Stimulated activated CD4-positive, alpha-beta T cell treated with anti-CD3 and anti-CD28 coated beads, Interleukin-1b, Interleukin-23, amount 100 ng/mL, for 1 hour (primary cell): ENCODE measurements around the gene PTPRK.

Experiments used
- DNase-seq, 2 donors: peaks; one replicate each; pipeline ENCODE4 v3.0.0-alpha.2; 2020; ENCODE audit warnings: low read depth in 2 of 2

PTPRK gene

DNA sequence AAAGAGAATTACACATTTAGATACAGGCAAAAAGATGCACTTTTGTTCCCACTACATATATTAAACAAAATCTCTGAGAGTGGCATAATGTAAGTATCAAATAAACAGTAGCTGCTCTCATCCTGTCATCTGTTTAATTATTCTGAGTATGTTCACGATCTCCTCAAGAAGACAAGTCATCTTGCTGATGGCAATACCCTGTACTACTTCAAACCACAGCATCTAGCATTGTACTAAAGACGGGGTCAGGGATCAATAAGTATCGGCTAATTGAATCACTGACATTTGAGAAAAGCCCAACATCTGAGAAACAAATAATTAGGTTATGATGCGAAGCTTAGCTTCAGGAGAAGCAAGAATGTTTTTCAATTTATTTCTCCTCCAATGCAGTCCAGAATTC lies 175.1 kb downstream of the PTPRK start:
- DNase-seq: no peak

DNA sequence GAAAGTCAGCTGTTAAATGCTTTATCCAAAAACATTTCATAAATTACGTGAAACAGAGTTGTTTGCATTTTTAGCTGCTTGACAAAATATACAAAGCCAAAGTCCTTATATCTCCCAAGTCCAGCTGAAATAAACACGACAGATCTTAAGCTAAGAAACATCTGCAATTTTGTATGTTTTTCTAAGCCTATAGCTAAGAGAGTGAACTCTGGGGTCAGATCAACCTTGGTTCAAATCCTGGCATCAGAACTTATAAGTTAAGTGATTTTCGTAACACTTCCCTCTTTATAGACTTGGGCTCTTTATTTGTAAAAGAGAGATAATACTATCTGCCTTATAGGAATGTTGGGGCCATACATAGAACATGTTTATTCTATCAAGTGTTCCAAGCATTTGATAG lies 176.7 kb downstream of the PTPRK start:
- DNase-seq: no peak

- DNase-seq: no peak
Observed at GRCh38 chr6:128339635-128340450, 180.6 kb downstream of the PTPRK start.

DNA sequence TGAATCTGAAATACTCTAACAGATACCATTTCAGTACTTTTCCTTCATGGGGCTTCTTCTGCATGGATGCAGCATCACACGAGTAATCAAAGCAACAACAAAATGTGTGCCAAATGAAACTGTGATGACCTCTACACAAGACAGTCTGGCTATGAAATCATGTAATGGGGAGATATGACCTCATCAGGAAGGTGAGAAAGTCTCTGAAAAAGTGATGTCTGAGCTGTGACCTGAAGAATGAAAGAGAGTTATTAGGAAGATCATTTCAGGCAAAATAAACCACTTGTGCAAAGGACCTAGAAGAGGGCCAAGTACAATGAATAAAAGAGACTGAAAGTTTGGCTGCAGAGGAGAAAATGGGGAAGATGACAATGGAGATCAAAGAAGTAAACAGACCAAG lies 182.8 kb downstream of the PTPRK start:
- no peak for DNase-seq

DNA sequence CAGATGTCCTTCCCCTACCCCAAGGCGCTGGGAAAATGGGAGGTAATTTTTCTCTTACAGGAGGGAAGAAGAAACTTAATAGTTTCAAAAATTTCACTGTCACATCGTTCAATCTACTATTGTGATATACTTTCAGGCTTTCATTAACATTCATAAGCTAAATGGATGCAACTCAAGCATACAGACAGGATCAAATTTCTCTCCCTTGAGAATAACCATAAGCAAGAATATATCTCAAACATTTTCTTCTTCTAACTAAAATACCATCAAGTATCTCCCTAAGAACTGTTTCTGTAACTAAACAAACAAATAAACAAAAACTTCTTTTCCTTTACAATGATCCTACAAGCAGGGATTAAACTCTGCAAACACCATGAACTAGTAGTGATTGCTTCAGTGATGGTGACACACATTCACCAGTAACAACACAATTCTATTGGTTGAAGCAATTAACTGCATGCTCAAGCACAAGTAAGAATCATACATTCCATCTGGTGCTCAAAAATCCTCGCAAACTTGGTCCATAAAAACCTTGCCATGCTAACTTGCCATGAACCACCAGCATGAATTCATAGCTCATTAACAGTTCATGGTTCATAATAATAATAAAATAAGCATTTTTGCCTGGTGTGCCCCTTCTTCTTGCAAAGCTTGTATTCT lies 183.8 kb downstream of the PTPRK start:
- no peak for DNase-seq

DNA sequence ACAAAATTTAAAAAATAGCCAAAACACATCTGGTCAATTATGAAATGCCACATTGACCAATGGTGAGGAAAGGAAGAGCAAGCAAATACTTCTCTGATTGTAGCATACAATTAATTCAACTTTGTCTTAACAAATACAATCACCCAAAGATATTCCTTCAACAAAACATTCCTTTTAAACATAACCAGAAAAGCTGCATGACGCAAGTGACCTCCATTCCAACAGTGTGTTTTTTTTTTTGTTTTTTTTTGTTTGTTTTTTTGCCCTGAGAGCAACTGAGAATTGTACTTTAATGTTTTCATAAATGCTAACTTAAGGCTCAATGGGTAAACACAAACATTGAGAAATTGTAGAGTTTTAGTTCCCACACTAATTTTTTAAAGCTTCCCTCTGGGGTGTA lies 184.4 kb downstream of the PTPRK start:
- no peak for DNase-seq

DNA sequence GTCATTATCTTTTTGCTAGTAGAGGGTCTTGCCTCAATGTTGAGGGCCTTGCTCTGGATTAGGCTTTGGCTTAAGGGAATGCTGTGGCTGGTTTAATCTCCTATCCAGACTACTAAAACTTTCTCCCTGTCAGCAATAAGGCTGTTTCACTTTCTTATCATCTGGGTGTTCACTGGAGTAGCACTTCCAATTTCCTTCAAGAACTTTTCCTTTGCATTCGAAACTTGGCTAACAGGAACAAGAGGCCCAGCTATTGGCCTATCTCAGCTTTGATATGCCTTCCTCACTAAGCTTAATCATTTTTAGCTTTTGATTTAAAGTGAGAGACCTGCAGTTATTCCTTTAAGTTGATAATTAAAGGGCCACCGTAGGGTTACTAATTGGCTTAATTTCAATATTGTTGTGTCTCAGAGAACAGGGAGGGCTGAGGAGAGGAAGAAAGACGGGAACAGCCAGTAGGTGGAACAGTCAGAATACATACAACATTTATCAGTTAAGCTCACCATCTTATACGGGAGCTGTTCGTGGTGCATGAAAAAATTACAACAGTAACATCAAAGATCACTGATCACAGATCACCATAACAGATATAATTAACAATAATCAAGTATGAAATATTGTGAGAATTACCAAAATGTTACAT lies 186.7 kb downstream of the PTPRK start:
- DNase-seq: no peak

- no peak for DNase-seq
Observed at GRCh38 chr6:128327890-128328289, 192.5 kb downstream of the PTPRK start.

GRCh38 chr6:128323011-128323410 lies 197.4 kb downstream of the PTPRK start:
- no peak for DNase-seq

GRCh38 chr6:128319946-128320345 lies 200.5 kb downstream of the PTPRK start:
- DNase-seq: no peak

- DNase-seq: no peak
Observed at GRCh38 chr6:128319157-128319556, 201.2 kb downstream of the PTPRK start.

- DNase-seq: no peak
Observed at GRCh38 chr6:128316258-128316929, 204.0 kb downstream of the PTPRK start.

DNA sequence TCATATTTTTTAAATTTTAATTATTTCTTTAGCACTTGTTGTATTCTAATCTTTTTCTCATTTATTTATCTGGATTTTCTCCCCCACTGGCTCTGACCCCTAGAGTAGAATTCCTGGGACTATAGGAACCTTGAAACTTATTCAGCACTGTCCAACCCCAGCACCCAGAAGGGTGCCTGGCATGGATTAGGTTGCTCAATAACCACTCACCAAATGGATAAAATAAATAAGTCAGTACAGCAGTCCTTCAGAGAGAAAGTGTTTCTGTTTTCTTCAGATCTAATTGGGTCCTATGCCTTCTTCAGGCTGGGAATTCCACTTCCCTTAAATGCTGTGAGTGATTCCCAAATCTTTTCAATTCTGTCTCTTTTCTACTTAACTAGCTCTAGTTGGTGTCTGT lies 206.2 kb downstream of the PTPRK start:
- DNase-seq: no peak

GRCh38 chr6:128311944-128312570 lies 208.3 kb downstream of the PTPRK start:
- no peak for DNase-seq

DNA sequence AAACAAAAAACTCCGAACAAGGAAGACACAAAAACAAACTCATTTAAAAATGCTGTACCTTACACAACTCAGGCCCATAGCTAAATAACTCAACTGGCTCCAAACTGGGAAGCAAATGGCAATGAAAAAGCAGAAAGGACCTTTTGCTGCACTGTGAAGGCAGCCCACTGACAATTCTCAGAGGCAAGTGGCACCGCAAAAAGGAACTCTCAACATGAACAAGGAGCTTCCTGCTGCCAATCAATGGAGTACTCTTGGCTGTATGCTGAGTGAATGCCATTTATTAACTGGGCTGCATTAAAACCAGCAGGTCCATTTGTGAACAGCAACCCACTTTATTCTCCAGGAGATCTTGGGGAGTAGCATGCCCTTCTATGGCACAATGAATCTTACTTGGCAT lies 209.9 kb downstream of the PTPRK start:
- no peak for DNase-seq

DNA sequence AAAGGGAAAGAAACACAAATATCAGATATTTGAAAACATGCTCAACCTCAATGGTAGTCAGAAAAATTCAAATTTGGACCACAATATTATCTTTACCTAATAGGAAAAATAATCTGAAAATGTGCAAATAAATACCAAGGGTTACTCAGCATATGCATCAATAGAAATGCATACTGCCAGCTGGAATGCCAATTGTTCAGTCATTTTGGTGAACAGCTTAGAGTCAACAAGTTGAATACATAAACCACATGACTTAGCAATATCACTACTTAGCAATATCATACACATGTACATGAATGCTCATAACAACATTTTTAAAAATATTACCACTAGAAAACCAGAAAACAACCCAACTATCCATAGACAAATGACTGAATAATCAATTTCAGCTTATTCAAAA lies 212.7 kb downstream of the PTPRK start:
- DNase-seq: no peak

DNA sequence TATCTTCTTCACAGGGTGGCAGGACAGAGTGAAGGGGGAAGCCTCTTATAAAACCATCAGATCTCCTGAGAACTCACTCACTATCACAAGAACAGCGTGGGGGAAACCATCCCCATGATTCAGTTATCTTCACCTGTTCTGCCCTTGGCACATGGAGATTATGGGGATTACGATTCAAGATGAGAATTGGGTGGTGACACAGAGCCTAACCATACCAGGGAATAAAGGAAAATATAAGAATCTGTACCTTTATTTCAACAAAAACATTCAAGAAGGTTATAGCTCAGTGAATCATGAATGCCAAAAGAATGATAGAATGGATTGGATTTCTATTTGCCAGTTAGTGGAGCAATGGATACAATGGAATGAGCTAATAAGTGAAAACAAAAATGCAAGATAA lies 214.4 kb downstream of the PTPRK start:
- no peak for DNase-seq

- no peak for DNase-seq
Observed at GRCh38 chr6:128305228-128305627, 215.2 kb downstream of the PTPRK start.

DNA sequence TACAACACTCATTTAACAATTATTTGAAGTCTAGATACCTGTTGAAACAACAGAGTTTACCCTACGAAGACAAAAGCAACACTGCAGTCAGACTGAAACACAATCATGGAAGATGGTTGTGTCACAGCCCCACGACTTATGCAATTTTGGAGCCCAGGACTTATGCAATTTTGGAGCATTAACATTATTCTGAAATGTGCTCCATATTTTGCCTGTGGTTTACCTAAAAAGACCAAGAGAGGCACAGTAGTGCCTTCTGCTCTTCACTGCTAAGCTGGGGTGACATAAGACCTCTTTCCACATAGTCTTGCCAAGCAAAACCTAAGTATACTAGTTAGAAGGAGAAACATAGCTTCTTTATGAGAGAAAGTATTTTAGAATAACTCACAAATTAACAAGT lies 216.5 kb downstream of the PTPRK start:
- DNase-seq: no peak

DNA sequence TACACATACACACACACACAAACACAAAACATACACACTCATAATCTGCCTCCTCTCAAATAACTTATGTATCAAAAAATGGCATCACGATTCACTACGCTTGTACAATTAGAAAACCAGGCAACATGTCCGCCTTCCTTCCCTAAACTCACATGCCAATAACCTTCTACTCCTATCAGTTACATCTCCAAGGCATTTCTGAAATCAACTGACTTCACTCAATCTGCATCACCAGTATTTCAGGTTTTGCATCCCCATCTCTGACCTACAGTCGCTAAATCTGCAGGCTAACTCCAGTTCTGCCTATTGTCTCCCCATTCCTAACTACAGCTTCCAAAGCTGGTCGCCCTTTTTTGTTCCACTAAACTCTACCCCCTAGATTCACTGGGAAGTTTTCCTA lies 217.5 kb downstream of the PTPRK start:
- no peak for DNase-seq

DNA sequence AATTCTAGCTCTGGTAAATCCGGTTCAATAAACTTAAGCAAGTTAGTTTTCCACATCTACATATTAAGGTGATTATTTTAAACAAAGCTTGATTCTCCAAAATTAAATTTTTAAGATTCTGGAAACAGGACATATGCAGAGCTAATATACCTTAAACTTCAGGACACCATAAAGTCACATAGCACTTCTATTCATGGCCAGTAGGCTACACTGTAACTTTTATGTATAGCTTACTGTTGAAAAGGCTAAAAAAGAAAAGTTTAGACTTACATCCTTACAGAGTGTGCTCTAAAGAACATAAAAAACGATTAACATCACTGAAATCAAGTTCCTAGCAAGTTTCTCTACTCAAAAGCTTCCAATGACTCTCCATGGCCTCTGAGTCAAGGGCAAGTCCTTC lies 224.7 kb downstream of the PTPRK start:
- DNase-seq: no peak

GRCh38 chr6:128290221-128290620 lies 230.2 kb downstream of the PTPRK start:
- DNase-seq: no peak
